ENCODE measurements around the gene ZNF408.

- TF ChIP-seq CTCF (conservative IDR thresholded peaks at IDR 0.05; ENCODE audit: low read depth in 2 of 2) (no peak), POLR2AphosphoS5 (IDR thresholded peaks at IDR 0.05; ENCODE audit: low read depth) (no peak), CREB1 (CRISPR knock-in tag; IDR thresholded peaks at IDR 0.05; ENCODE audit: low read depth) (no peak), EZH2 (IDR thresholded peaks at IDR 0.05; ENCODE audit: low read depth, unreplicated experiment) (no peak), REST (IDR thresholded peaks at IDR 0.05; ENCODE audit: unreplicated experiment) (no peak), STAT1 (IDR thresholded peaks at IDR 0.05; ENCODE audit: unreplicated experiment) (no peak), JUNB (IDR thresholded peaks at IDR 0.05; ENCODE audit: unreplicated experiment) (no peak), EZH2phosphoT487 (IDR thresholded peaks at IDR 0.05; ENCODE audit: unreplicated experiment) (no peak), ZNF462 (CRISPR knock-in tag; IDR thresholded peaks at IDR 0.05) (no peak), ETS1 (IDR thresholded peaks at IDR 0.05) (no peak), ZNF331 (CRISPR knock-in tag; IDR thresholded peaks at IDR 0.05; ENCODE audit: low read depth) (no peak), NANOG (IDR thresholded peaks at IDR 0.05; ENCODE audit: borderline replicate concordance) (no peak), ZNF114 (CRISPR knock-in tag; IDR thresholded peaks at IDR 0.05) (no peak)
Measured at GRCh38 chr11:46671958-46672315, 28.9 kb upstream of the ZNF408 start.

Measured in GM23338 (cell line).